ENCODE measurements around the gene APBA2.
"Not testable (repeated sequence)": the region's sequence is repeated elsewhere in the genome, so short reads cannot be mapped to it uniquely, and the experiment has no call there.

- TF ChIP-seq, protein P1, sequence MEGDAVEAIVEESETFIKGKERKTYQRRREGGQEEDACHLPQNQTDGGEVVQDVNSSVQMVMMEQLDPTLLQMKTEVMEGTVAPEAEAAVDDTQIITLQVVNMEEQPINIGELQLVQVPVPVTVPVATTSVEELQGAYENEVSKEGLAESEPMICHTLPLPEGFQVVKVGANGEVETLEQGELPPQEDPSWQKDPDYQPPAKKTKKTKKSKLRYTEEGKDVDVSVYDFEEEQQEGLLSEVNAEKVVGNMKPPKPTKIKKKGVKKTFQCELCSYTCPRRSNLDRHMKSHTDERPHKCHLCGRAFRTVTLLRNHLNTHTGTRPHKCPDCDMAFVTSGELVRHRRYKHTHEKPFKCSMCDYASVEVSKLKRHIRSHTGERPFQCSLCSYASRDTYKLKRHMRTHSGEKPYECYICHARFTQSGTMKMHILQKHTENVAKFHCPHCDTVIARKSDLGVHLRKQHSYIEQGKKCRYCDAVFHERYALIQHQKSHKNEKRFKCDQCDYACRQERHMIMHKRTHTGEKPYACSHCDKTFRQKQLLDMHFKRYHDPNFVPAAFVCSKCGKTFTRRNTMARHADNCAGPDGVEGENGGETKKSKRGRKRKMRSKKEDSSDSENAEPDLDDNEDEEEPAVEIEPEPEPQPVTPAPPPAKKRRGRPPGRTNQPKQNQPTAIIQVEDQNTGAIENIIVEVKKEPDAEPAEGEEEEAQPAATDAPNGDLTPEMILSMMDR (conservative IDR thresholded peaks at IDR 0.05; ENCODE audit: low read length): not testable (repeated sequence)
- TF ChIP-seq EZH2phosphoT487 (IDR thresholded peaks at IDR 0.05; ENCODE audit: borderline replicate concordance): not testable (repeated sequence)
These were observed 37.3 kb upstream of the APBA2 start, which contains the start of gene GOLGA6L7 for GRCh38 chr15:28848521-28848920.
